Measurements from ENCODE around the gene NDC1.

Gene NDC1

GRCh38 chr1:53807916-53808315, 30.2 kb downstream of the NDC1 start:
- TF ChIP-seq POLR2A (IDR thresholded peaks at IDR 0.05; ENCODE audit: low read depth, low read length) = no peak
- FAIRE-seq = no peak
- no peak for DNase-seq (ENCODE audit: insufficient read length, low spot score)

- FAIRE-seq = no peak
- no peak for DNase-seq (ENCODE audit: insufficient read length, low spot score)
- TF ChIP-seq POLR2A (IDR thresholded peaks at IDR 0.05; ENCODE audit: low read depth, low read length) = no peak
Observed at GRCh38 chr1:53804791-53805505, 33.1 kb downstream of the NDC1 start.

- DNase-seq (ENCODE audit: insufficient read length, low spot score) (no peak), FAIRE-seq (no peak)
- TF ChIP-seq POLR2A (IDR thresholded peaks at IDR 0.05; ENCODE audit: low read depth, low read length) = no peak
Observed at GRCh38 chr1:53804181-53804580, 33.9 kb downstream of the NDC1 start.

GRCh38 chr1:53800621-53801020, 37.5 kb downstream of the NDC1 start:
- DNase-seq (ENCODE audit: insufficient read length, low spot score) (no peak), FAIRE-seq (no peak)

GRCh38 chr1:53799141-53799540, 39.0 kb downstream of the NDC1 start:
- TF ChIP-seq POLR2A (IDR thresholded peaks at IDR 0.05; ENCODE audit: low read depth, low read length) = no peak
- FAIRE-seq (no peak), DNase-seq (ENCODE audit: insufficient read length, low spot score) (no peak)

More at GRCh38 chr1:53800621-53801020, 37.5 kb downstream of the NDC1 start:
- no peak for TF ChIP-seq POLR2A (IDR thresholded peaks at IDR 0.05; ENCODE audit: low read depth, low read length)

GRCh38 chr1:53792806-53793205, 45.3 kb downstream of the NDC1 start:
- TF ChIP-seq POLR2A (IDR thresholded peaks at IDR 0.05; ENCODE audit: low read depth, low read length) = no peak
- DNase-seq (ENCODE audit: insufficient read length, low spot score) = no peak
- no peak for FAIRE-seq

GRCh38 chr1:53787655-53788054, 50.4 kb downstream of the NDC1 start:
- FAIRE-seq (no peak), DNase-seq (ENCODE audit: insufficient read length, low spot score) (no peak)
- no peak for TF ChIP-seq POLR2A (IDR thresholded peaks at IDR 0.05; ENCODE audit: low read depth, low read length)

- no peak for FAIRE-seq
Observed at GRCh38 chr1:53783056-53783455, 55.0 kb downstream of the NDC1 start.

GRCh38 chr1:53781654-53782053, 56.4 kb downstream of the NDC1 start:
- TF ChIP-seq POLR2A (IDR thresholded peaks at IDR 0.05; ENCODE audit: low read depth, low read length) = no peak
- DNase-seq (ENCODE audit: insufficient read length, low spot score) = no peak
- FAIRE-seq = no peak

More at GRCh38 chr1:53783056-53783455, 55.0 kb downstream of the NDC1 start:
- DNase-seq (ENCODE audit: insufficient read length, low spot score) = no peak
- no peak for TF ChIP-seq POLR2A (IDR thresholded peaks at IDR 0.05; ENCODE audit: low read depth, low read length)

GRCh38 chr1:53777272-53777671, 60.8 kb downstream of the NDC1 start:
- DNase-seq (ENCODE audit: insufficient read length, low spot score) (no peak), FAIRE-seq (no peak)
- TF ChIP-seq POLR2A (IDR thresholded peaks at IDR 0.05; ENCODE audit: low read depth, low read length) = no peak

GRCh38 chr1:53771648-53772047, 66.4 kb downstream of the NDC1 start:
- DNase-seq (ENCODE audit: insufficient read length, low spot score) (no peak), FAIRE-seq (peak; percentile 43)

GRCh38 chr1:53769780-53770179, 68.3 kb downstream of the NDC1 start:
- no peak for FAIRE-seq
- TF ChIP-seq POLR2A (IDR thresholded peaks at IDR 0.05; ENCODE audit: low read depth, low read length) = no peak
- no peak for DNase-seq (ENCODE audit: insufficient read length, low spot score)

More at GRCh38 chr1:53771648-53772047, 66.4 kb downstream of the NDC1 start:
- TF ChIP-seq POLR2A (IDR thresholded peaks at IDR 0.05; ENCODE audit: low read depth, low read length) = no peak

GRCh38 chr1:53769184-53769583, 68.9 kb downstream of the NDC1 start:
- FAIRE-seq (no peak), DNase-seq (ENCODE audit: insufficient read length, low spot score) (no peak)
- no peak for TF ChIP-seq POLR2A (IDR thresholded peaks at IDR 0.05; ENCODE audit: low read depth, low read length)

- no peak for TF ChIP-seq POLR2A (IDR thresholded peaks at IDR 0.05; ENCODE audit: low read depth, low read length)
- DNase-seq (ENCODE audit: insufficient read length, low spot score) = no peak
- FAIRE-seq = peak; percentile 60
Observed at GRCh38 chr1:53766831-53767405, 71.2 kb downstream of the NDC1 start.

- DNase-seq (ENCODE audit: insufficient read length, low spot score) = no peak
- no peak for TF ChIP-seq POLR2A (IDR thresholded peaks at IDR 0.05; ENCODE audit: low read depth, low read length)
- no peak for FAIRE-seq
Observed at GRCh38 chr1:53766194-53766742, 71.8 kb downstream of the NDC1 start.

Measured in H54 (cell line).